Stimulated activated CD4-positive, alpha-beta T cell treated with anti-CD3 and anti-CD28 coated beads, Interleukin-1b, Interleukin-23, amount 100 ng/mL, for 4 hours (primary cell): ENCODE measurements around the gene PTPN9.
A peak's percentile ranks its signal among the peaks of the same experiment; 100 is the strongest.
"Not testable (repeated sequence)": the region's sequence is repeated elsewhere in the genome, so short reads cannot be mapped to it uniquely, and the experiment has no call there.

ENCODE experiments used
- DNase-seq, 2 donors: peaks; one replicate each; pipeline ENCODE4 v3.0.0-alpha.2; 2020; ENCODE audit warnings: low read depth in 2 of 2

Gene PTPN9

GRCh38 chr15:75454471-75455378 is 124.4 kb downstream of the PTPN9 start:
- peak; percentile 69 to 76 for DNase-seq

GRCh38 chr15:75453703-75454470 is 125.2 kb downstream of the PTPN9 start:
- DNase-seq, result peak; percentile 92

GRCh38 chr15:75452865-75453702 is 126.0 kb downstream of the PTPN9 start:
- DNase-seq, result peak; percentile 58 to 68

- peak; percentile 57 to 59 for DNase-seq
Observed at GRCh38 chr15:75452364-75452864, 126.7 kb downstream of the PTPN9 start.

- peak; percentile 99 for DNase-seq
Observed at GRCh38 chr15:75451674-75452363, 127.3 kb downstream of the PTPN9 start, which contains the start of gene SIN3A. TSS of gene SIN3A (minus strand) at chr15:75451690. CDS start at chr15:75430375, 21,315 bp downstream.

GRCh38 chr15:75451202-75451673 is 127.9 kb downstream of the PTPN9 start:
- no peak for DNase-seq

GRCh38 chr15:75450307-75451201 is 128.6 kb downstream of the PTPN9 start:
- DNase-seq, result peak; percentile 94

GRCh38 chr15:75449585-75450306 is 129.4 kb downstream of the PTPN9 start:
- no peak for DNase-seq

GRCh38 chr15:75448171-75448570 is 130.9 kb downstream of the PTPN9 start:
- DNase-seq, result not testable (repeated sequence)

GRCh38 chr15:75446151-75446550 is 133.0 kb downstream of the PTPN9 start:
- no peak for DNase-seq

- not testable (repeated sequence) for DNase-seq
Observed at GRCh38 chr15:75445324-75445723, 133.8 kb downstream of the PTPN9 start.

GRCh38 chr15:75443972-75444453 is 135.1 kb downstream of the PTPN9 start:
- not testable (repeated sequence) for DNase-seq

- DNase-seq, result no peak
Observed at GRCh38 chr15:75437721-75438120, 141.4 kb downstream of the PTPN9 start.

- no peak for DNase-seq
Observed at GRCh38 chr15:75436881-75437280, 142.2 kb downstream of the PTPN9 start.

- no peak for DNase-seq
Observed at GRCh38 chr15:75431682-75432081, 147.4 kb downstream of the PTPN9 start.

GRCh38 chr15:75431270-75431669 is 147.8 kb downstream of the PTPN9 start:
- DNase-seq, result no peak

- no peak for DNase-seq
Observed at GRCh38 chr15:75430259-75430658, 148.9 kb downstream of the PTPN9 start.

GRCh38 chr15:75428152-75428551 is 151.0 kb downstream of the PTPN9 start:
- no peak for DNase-seq
